A172 (cell line): Measurements from ENCODE around the gene TTR. TPM values are rescaled to one million over a fixed set of nuclear protein-coding genes. Genes with fewer than 3 reads are reported as not detected.

Experiments
- total RNA-seq: library from RNA; depleted of rRNA; stranded (reverse); fragments of >200 nt; shearing (Covaris generic); gene quantifications from 2 replicates; pipeline ENCODE4 v1.2.3, GENCODE V29; 2014; rRNA removed

TTR gene
- total RNA-seq, 1 experiment from 2014 or later = not detected

Other genes with a start within 250 kb of the TTR start
- gene DSG4, start 215.1 kb upstream of the TTR start, total RNA-seq = not detected in 2 replicates
- gene DSG3, start 144.1 kb upstream of the TTR start, total RNA-seq = 0.07 TPM in 1 of 2 replicates, not detected in the other
- 51.7 and 55.3 TPM in 2 replicates for gene DSG2, start 93.7 kb upstream of the TTR start, total RNA-seq
- 15.1 and 17.5 TPM in 2 replicates for gene B4GALT6, start 92.7 kb downstream of the TTR start, total RNA-seq
- not detected in 2 replicates for gene SLC25A52, start 169.0 kb downstream of the TTR start, total RNA-seq